ENCODE measurements around the gene MYO10.

The MYO10 gene

DNA sequence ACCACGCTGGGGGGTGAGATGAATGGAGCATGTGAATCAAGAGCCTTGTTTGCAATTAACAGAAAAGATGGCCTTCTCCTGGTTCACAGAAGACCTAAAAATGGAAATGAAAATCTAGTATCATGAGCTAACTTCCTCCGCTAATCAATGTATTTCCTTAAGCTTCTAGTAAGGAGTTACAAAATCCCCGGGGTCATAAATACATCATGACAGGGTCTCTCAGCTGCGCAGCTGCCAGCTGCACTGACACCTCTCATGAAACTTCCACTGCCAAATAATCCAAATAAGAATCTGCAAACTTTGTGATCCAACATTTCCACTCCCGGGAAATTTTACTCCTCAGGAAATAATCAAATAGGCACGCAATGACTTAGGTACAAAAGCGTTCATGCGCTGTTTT lies 11.9 kb downstream of the MYO10 start:
- no peak for ATAC-seq
- no peak for TF ChIP-seq GLIS3 (CRISPR knock-in tag; IDR thresholded peaks at IDR 0.05)
- no peak for TF ChIP-seq SNAI2 (CRISPR knock-in tag; IDR thresholded peaks at IDR 0.05)
- TF ChIP-seq BACH2 (CRISPR knock-in tag; IDR thresholded peaks at IDR 0.05; ENCODE audit: borderline replicate concordance), result no peak
- no peak for TF ChIP-seq TOX (CRISPR knock-in tag; IDR thresholded peaks at IDR 0.05; ENCODE audit: borderline replicate concordance)
- no peak for TF ChIP-seq CSDC2 (CRISPR knock-in tag; IDR thresholded peaks at IDR 0.05)
- TF ChIP-seq, protein P1, sequence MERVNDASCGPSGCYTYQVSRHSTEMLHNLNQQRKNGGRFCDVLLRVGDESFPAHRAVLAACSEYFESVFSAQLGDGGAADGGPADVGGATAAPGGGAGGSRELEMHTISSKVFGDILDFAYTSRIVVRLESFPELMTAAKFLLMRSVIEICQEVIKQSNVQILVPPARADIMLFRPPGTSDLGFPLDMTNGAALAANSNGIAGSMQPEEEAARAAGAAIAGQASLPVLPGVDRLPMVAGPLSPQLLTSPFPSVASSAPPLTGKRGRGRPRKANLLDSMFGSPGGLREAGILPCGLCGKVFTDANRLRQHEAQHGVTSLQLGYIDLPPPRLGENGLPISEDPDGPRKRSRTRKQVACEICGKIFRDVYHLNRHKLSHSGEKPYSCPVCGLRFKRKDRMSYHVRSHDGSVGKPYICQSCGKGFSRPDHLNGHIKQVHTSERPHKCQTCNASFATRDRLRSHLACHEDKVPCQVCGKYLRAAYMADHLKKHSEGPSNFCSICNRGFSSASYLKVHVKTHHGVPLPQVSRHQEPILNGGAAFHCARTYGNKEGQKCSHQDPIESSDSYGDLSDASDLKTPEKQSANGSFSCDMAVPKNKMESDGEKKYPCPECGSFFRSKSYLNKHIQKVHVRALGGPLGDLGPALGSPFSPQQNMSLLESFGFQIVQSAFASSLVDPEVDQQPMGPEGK (CRISPR knock-in tag; IDR thresholded peaks at IDR 0.05; ENCODE audit: borderline replicate concordance), result no peak
- TF ChIP-seq ARNTL (CRISPR knock-in tag; IDR thresholded peaks at IDR 0.05; ENCODE audit: borderline replicate concordance, low read depth), result no peak
- TF ChIP-seq, protein P2, sequence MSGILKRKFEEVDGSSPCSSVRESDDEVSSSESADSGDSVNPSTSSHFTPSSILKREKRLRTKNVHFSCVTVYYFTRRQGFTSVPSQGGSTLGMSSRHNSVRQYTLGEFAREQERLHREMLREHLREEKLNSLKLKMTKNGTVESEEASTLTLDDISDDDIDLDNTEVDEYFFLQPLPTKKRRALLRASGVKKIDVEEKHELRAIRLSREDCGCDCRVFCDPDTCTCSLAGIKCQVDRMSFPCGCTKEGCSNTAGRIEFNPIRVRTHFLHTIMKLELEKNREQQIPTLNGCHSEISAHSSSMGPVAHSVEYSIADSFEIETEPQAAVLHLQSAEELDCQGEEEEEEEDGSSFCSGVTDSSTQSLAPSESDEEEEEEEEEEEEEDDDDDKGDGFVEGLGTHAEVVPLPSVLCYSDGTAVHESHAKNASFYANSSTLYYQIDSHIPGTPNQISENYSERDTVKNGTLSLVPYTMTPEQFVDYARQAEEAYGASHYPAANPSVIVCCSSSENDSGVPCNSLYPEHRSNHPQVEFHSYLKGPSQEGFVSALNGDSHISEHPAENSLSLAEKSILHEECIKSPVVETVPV (CRISPR knock-in tag; IDR thresholded peaks at IDR 0.05), result no peak
- TF ChIP-seq, protein P3, sequence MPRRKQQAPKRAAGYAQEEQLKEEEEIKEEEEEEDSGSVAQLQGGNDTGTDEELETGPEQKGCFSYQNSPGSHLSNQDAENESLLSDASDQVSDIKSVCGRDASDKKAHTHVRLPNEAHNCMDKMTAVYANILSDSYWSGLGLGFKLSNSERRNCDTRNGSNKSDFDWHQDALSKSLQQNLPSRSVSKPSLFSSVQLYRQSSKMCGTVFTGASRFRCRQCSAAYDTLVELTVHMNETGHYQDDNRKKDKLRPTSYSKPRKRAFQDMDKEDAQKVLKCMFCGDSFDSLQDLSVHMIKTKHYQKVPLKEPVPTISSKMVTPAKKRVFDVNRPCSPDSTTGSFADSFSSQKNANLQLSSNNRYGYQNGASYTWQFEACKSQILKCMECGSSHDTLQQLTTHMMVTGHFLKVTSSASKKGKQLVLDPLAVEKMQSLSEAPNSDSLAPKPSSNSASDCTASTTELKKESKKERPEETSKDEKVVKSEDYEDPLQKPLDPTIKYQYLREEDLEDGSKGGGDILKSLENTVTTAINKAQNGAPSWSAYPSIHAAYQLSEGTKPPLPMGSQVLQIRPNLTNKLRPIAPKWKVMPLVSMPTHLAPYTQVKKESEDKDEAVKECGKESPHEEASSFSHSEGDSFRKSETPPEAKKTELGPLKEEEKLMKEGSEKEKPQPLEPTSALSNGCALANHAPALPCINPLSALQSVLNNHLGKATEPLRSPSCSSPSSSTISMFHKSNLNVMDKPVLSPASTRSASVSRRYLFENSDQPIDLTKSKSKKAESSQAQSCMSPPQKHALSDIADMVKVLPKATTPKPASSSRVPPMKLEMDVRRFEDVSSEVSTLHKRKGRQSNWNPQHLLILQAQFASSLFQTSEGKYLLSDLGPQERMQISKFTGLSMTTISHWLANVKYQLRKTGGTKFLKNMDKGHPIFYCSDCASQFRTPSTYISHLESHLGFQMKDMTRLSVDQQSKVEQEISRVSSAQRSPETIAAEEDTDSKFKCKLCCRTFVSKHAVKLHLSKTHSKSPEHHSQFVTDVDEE (CRISPR knock-in tag; IDR thresholded peaks at IDR 0.05), result no peak
- no peak for TF ChIP-seq RARB (CRISPR knock-in tag; IDR thresholded peaks at IDR 0.05)
- no peak for TF ChIP-seq ZFP30 (CRISPR knock-in tag; IDR thresholded peaks at IDR 0.05)
- no peak for TF ChIP-seq ZNF8 (CRISPR knock-in tag; IDR thresholded peaks at IDR 0.05)
- no peak for TF ChIP-seq ZC3H10 (CRISPR knock-in tag; IDR thresholded peaks at IDR 0.05)
- TF ChIP-seq TCF4 (CRISPR knock-in tag; IDR thresholded peaks at IDR 0.05; ENCODE audit: borderline replicate concordance), result no peak
- TF ChIP-seq ZNF70 (CRISPR knock-in tag; IDR thresholded peaks at IDR 0.05), result no peak

DNA sequence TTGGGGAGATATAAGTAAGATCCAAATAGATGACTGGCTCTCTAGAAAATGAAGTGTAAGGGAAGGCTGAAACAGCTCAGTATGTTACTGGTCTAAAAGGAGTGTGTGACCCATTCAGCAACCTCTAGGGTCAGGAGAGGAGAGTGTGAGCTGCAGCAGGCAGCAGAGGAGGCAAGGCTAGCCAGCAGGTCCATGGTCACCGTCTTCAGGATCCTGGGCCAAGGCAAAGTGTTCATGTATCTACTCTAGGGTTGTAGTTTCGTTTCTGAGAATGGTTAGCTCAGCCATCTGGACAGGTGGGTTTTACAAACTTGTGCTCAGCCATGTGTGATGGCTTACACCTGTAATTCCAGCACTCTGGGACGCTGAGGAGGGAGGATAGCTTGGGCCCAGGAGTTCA lies 13.7 kb downstream of the MYO10 start:
- TF ChIP-seq RARB (CRISPR knock-in tag; IDR thresholded peaks at IDR 0.05), result no peak
- TF ChIP-seq TCF4 (CRISPR knock-in tag; IDR thresholded peaks at IDR 0.05; ENCODE audit: borderline replicate concordance), result no peak
- no peak for TF ChIP-seq ZNF70 (CRISPR knock-in tag; IDR thresholded peaks at IDR 0.05)
- no peak for TF ChIP-seq ARNTL (CRISPR knock-in tag; IDR thresholded peaks at IDR 0.05; ENCODE audit: borderline replicate concordance, low read depth)
- TF ChIP-seq GLIS3 (CRISPR knock-in tag; IDR thresholded peaks at IDR 0.05), result no peak
- no peak for TF ChIP-seq TOX (CRISPR knock-in tag; IDR thresholded peaks at IDR 0.05; ENCODE audit: borderline replicate concordance)
- TF ChIP-seq SNAI2 (CRISPR knock-in tag; IDR thresholded peaks at IDR 0.05), result no peak
- TF ChIP-seq ZFP3 (CRISPR knock-in tag; IDR thresholded peaks at IDR 0.05), result no peak
- no peak for TF ChIP-seq OSR1 (CRISPR knock-in tag; IDR thresholded peaks at IDR 0.05)
- no peak for TF ChIP-seq ZNF565 (CRISPR knock-in tag; conservative IDR thresholded peaks at IDR 0.05; ENCODE audit: low read depth)
- TF ChIP-seq BACH2 (CRISPR knock-in tag; IDR thresholded peaks at IDR 0.05; ENCODE audit: borderline replicate concordance), result no peak
- TF ChIP-seq, protein P2 (CRISPR knock-in tag; IDR thresholded peaks at IDR 0.05), result no peak
- no peak for TF ChIP-seq CSDC2 (CRISPR knock-in tag; IDR thresholded peaks at IDR 0.05)
- TF ChIP-seq ZFP30 (CRISPR knock-in tag; IDR thresholded peaks at IDR 0.05), result no peak
- TF ChIP-seq, protein P4, sequence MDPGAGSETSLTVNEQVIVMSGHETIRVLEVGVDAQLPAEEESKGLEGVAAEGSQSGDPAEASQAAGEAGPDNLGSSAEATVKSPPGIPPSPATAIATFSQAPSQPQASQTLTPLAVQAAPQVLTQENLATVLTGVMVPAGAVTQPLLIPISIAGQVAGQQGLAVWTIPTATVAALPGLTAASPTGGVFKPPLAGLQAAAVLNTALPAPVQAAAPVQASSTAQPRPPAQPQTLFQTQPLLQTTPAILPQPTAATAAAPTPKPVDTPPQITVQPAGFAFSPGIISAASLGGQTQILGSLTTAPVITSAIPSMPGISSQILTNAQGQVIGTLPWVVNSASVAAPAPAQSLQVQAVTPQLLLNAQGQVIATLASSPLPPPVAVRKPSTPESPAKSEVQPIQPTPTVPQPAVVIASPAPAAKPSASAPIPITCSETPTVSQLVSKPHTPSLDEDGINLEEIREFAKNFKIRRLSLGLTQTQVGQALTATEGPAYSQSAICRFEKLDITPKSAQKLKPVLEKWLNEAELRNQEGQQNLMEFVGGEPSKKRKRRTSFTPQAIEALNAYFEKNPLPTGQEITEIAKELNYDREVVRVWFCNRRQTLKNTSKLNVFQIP (CRISPR knock-in tag; IDR thresholded peaks at IDR 0.05; ENCODE audit: borderline replicate concordance, low read depth), result no peak
- no peak for ATAC-seq

DNA sequence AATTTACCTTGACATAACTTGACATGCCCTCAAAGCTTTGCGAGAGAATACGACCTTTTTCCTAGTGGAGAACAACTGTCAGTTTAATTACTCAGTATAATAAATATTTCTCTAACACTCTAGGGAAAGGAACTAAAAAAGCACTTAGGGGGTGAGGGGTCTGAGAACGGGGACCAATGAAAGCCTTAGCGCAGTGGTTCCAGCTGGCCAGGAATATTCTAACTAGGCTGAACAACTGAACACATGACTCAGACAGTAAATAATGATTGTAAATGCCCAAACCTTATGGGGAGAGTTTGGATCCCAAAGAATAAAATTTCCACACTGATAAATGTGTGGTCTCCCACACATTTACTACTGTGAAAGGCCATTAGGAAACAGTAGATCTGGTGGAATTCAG lies 14.9 kb downstream of the MYO10 start:
- TF ChIP-seq TOX (CRISPR knock-in tag; IDR thresholded peaks at IDR 0.05; ENCODE audit: borderline replicate concordance) (no peak), GLIS3 (CRISPR knock-in tag; IDR thresholded peaks at IDR 0.05) (no peak), ZNF8 (CRISPR knock-in tag; IDR thresholded peaks at IDR 0.05) (no peak), ISL1 (CRISPR knock-in tag; IDR thresholded peaks at IDR 0.05) (no peak)
- TF ChIP-seq, protein P3 (CRISPR knock-in tag; IDR thresholded peaks at IDR 0.05), result no peak
- TF ChIP-seq, protein P2 (CRISPR knock-in tag; IDR thresholded peaks at IDR 0.05), result no peak
- ATAC-seq, result no peak
